GM19023 (cell line): ENCODE measurements around the gene KRR1.
"Not testable (repeated sequence)": the region's sequence is repeated elsewhere in the genome, so short reads cannot be mapped to it uniquely, and the experiment has no call there.

Experiments used
- ATAC-seq: cut with Tn5 transposase; IDR thresholded peaks from one replicate; pipeline ENCODE4 v1.9.1; 2021; ENCODE audit warnings: mild to moderate bottlenecking, moderate library complexity; ENCODE audit not compliant: unreplicated experiment

KRR1 gene

DNA sequence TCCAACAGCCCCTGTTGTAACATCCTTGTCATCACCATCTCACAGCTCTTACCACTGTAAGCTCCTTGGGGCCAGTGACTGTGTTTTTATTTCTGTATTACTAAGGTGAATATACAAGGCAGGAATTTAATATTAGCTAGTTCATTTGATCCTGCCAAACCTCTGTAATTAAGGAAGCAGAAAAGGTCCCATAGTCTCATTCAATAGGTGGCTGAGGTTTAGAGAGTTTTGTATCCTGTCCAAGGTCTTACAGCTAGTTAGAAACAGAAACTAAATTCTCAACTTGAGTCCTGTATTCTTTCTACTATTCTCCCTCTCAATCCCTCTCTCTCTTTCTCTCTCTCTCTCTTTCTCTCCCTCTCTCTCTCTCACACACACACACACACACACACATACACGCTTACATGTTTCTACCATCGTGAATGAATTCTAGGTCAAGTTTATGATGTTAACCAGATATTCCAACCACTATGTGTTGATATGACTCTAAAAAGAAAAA is 31.4 kb downstream of the KRR1 start:
- ATAC-seq, result peak; percentile 27

DNA sequence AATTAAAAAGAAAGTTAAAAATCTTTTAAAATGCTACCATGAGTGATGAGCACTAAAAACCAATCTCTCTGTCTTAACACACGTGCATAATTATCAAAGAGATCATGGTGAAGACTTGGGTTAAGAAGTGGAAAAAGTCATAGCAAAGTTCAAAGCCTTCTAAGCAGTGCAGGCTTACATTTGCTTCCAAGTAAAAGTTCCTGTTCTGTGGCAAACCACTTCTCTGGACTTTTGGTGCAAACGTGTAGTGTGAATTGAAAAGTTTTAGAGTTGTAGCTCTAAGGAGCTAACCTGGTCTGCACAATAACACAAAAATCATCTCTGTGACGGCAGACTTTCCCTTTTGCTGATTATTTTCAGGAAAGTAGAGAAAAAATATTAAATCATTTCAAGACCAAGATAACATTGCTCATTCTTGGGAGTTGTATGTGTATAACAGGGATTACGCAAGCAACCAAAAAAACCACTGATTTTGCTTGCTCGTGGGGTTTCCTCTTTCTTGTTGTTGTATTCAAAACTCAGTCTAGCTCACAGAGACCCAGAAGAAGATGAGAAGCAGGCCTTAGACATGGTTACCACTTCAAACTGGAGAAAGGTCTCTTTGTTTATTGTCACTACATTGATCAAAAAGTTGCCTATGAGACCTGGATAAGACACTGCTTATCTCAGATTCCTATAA is 33.2 kb downstream of the KRR1 start:
- no peak for ATAC-seq

- ATAC-seq, result no peak
Observed at GRCh38 chr12:75477137-75477536, 34.3 kb downstream of the KRR1 start.

DNA sequence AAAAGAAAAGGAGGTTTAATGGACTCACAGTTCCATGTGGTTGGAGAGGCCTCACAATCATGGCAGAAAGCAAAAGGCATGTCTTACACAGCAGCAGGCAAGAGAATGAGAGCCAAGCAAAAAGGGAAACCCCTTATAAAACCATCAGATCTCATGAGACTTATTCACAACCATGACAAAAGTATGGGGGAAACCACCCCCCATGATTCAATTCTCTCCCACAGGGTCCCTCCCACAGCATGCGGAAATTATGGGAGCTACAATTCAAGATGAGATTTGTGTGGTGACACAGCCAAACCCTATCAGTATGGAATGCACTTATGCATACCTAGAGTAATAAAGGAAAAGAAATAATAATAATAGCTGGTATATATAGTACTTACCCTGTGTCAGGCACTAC is 35.3 kb downstream of the KRR1 start:
- ATAC-seq, result no peak

- no peak for ATAC-seq
Observed at GRCh38 chr12:75474116-75474515, 37.3 kb downstream of the KRR1 start.

GRCh38 chr12:75471902-75472890 is 39.2 kb downstream of the KRR1 start:
- ATAC-seq, result no peak

GRCh38 chr12:75460204-75460603 is 51.2 kb downstream of the KRR1 start:
- ATAC-seq, result no peak

DNA sequence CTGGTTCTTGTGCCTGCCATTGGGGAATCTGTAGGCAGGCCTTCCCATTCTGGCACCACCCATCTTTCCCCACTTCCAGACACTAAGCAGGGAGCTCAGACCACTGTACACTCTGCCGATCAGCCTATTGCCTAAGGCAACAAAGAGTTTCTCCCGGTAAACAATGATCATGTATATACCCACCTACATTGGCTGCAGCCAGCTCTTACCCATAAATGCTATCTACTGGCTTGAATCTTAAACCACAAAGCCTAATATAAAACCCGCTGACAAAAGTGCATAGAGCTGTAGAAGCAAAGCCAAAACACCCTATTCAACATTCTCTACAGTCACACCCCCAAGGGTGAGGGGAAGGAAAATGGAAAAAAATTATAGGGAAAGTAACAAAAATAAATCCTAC is 51.7 kb downstream of the KRR1 start:
- ATAC-seq, result no peak

- not testable (repeated sequence) for ATAC-seq
Observed at GRCh38 chr12:75457866-75458265, 53.5 kb downstream of the KRR1 start.

GRCh38 chr12:75457191-75457590 is 54.2 kb downstream of the KRR1 start:
- no peak for ATAC-seq

DNA sequence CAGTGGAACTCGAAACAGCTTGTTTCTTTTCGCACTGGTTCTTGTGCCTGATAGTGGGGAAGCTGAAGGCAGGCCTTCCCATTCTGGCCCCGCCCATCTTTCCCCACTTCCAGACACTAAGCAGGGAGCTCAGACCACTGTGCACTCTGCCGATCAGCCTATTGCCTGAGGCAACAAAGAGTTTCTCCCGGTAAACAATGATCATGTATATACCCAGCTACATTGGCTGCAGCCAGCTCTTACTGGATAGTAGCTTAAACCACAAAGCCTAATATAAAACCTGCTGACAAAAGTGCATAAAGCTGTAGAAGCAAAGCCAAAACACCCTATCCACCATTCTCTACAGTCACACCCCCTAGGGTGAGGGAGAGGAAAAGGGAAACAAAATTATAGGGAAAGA is 55.6 kb downstream of the KRR1 start:
- ATAC-seq, result no peak

DNA sequence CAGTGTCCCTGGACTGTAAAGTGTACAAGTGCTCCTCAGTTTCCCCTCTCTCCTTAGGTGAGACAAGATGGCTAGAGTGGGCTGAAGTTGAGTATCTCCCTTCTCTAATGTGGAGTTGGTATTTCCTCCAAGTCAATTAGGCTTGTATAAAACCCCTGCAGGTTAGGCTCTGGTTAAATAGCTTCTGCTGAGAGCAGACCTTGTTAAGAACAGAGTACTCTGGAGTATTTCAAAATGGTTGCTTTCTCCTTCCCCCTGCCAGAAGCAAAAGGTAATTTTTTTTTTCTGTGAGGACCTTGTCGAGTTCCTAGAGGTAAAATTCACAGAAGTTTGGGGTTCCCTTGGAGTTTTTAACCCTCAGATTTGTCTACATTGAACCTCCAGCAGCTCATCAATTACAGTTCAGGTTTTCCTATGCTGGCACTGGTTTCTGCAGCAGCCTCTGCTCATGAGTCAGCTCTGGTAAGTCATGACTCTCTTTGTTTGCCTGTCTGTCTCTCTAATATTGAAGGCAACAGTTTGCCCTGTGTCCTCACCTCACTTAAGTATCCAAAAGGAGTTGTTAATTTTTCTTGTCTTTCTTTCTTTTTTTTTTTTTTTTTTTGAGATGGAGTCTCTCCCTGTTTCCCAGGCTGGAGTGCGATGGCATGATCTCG is 58.6 kb downstream of the KRR1 start:
- no peak for ATAC-seq

- no peak for ATAC-seq
Observed at GRCh38 chr12:75447691-75448393, 63.6 kb downstream of the KRR1 start.

- no peak for ATAC-seq
Observed at GRCh38 chr12:75446857-75447256, 64.6 kb downstream of the KRR1 start.

GRCh38 chr12:75445137-75445507 is 66.3 kb downstream of the KRR1 start:
- ATAC-seq, result not testable (repeated sequence)

- ATAC-seq, result no peak
Observed at GRCh38 chr12:75444429-75445136, 66.8 kb downstream of the KRR1 start.

- ATAC-seq, result no peak
Observed at GRCh38 chr12:75443709-75444108, 67.7 kb downstream of the KRR1 start.

GRCh38 chr12:75442454-75442853 is 69.0 kb downstream of the KRR1 start:
- not testable (repeated sequence) for ATAC-seq

GRCh38 chr12:75441687-75442449 is 69.5 kb downstream of the KRR1 start:
- ATAC-seq, result not testable (repeated sequence)
